Smooth muscle cell (in vitro differentiated cells): ENCODE data around the gene FILIP1L. TPM values are rescaled to one million over a fixed set of nuclear protein-coding genes. Genes with fewer than 3 reads are reported as not detected.
A peak's percentile ranks its signal among the peaks of the same experiment; 100 is the strongest.

Experiments
- DNase-seq: peaks from one replicate; lab custom pipeline; 2025; ENCODE audit not compliant: unreplicated experiment; lab: John Stamatoyannopoulos, UW
- H2AFZ ChIP-seq: fragments of 200-600 bp; sonication (generic); 2 replicates; pipeline ENCODE4 v1.6.0; 2016; ENCODE audit warnings: antibody characterized with exemption, low read depth, mild to moderate bottlenecking
- H3F3A ChIP-seq: fragments of 200-600 bp; sonication (generic); 2 replicates; pipeline ENCODE4 v1.6.0; 2017; ENCODE audit warnings: antibody characterized with exemption, low read depth
- H3K27ac ChIP-seq: fragments of 200-600 bp; sonication (generic); 2 replicates; pipeline ENCODE4 v1.5.1; 2016; ENCODE audit warnings: low read depth, mild to moderate bottlenecking
- H3K27me3 ChIP-seq: fragments of 200-600 bp; sonication (generic); 2 replicates; pipeline ENCODE4 v1.6.1; 2016; ENCODE audit warnings: low read depth, mild to moderate bottlenecking
- H3K36me3 ChIP-seq: fragments of 200-600 bp; sonication (generic); 2 replicates; pipeline ENCODE4 v1.5.1; 2016; ENCODE audit warnings: low read depth
- H3K4me1 ChIP-seq: fragments of 200-600 bp; sonication (generic); 2 replicates; pipeline ENCODE4 v1.5.1; 2016; ENCODE audit warnings: low read depth
- H3K4me2 ChIP-seq: fragments of 200-600 bp; sonication (generic); 2 replicates; pipeline ENCODE4 v1.6.0; 2016; ENCODE audit warnings: mild to moderate bottlenecking
- H3K4me3 ChIP-seq: fragments of 200-600 bp; sonication (generic); 2 replicates; pipeline ENCODE4 v1.5.1; 2016; ENCODE audit warnings: mild to moderate bottlenecking
- H3K79me2 ChIP-seq: fragments of 200-600 bp; sonication (generic); 2 replicates; pipeline ENCODE4 v1.6.0; 2016; ENCODE audit warnings: low read depth, mild to moderate bottlenecking
- H3K9ac ChIP-seq: fragments of 200-600 bp; sonication (generic); 2 replicates; pipeline ENCODE4 v1.6.0; 2016; ENCODE audit warnings: low read depth
- H3K9me3 ChIP-seq: fragments of 200-600 bp; sonication (generic); replicated peaks from 2 replicates; pipeline ENCODE4 v1.5.1; 2016; ENCODE audit warnings: low read depth
- H4K20me1 ChIP-seq: fragments of 200-600 bp; sonication (generic); 2 replicates; pipeline ENCODE4 v1.6.0; 2016; ENCODE audit warnings: low read depth
- WGBS: methylation state at CpG from one replicate; pipeline ENCODE4 v1.1.7; 2016; ENCODE audit warnings: low lambda C conversion rate; 5-methylcytosine and 5-hydroxymethylcytosine counted together
- polyA plus RNA-seq: library from polyadenylated mRNA; unstranded; fragments of >200 nt; fragmentation: Nextera tagmentation; extraction: Ambion mirVana; gene quantifications from 2 replicates; pipeline ENCODE4 v1.2.1, GENCODE V29; 2016
- total RNA-seq: library from RNA; depleted of rRNA; stranded (reverse); fragments of >200 nt; gene quantifications from 2 replicates; pipeline ENCODE4 v1.2.3, GENCODE V29; 2014
- TF ChIP-seq, protein P1 (sequence below): fragments of 200-600 bp; sonication (generic); IDR thresholded peaks from 2 replicates; pipeline ENCODE4 v1.5.1; 2017; ENCODE audit warnings: borderline replicate concordance, mild to moderate bottlenecking, antibody characterized with exemption; ENCODE audit not compliant: insufficient read depth, poor library complexity, severe bottlenecking

The FILIP1L gene
- total and polyA plus RNA-seq, 2 experiments from 2014 or later: 56.2 to 104 TPM

- Histone ChIP-seq H3K79me2 (peaks cover 82% of the 10 kb centered on the region), H3K4me3 (no peak overlapping the region), H3K9me3 (no peaks in the 10 kb centered on the region), H3K36me3 (no peaks in the 10 kb centered on the region), H3K9ac (no peak overlapping the region), H3F3A (peaks cover 56% of the 10 kb centered on the region), H4K20me1 (peaks cover 43% of the 10 kb centered on the region), H2AFZ (no peak overlapping the region), H3K4me1 (peaks cover 19% of the 10 kb centered on the region), H3K27me3 (no peaks in the 10 kb centered on the region), H3K27ac (peak overlapping the region; percentile 98), H3K4me2 (no peak overlapping the region)
- TF ChIP-seq, protein P1, sequence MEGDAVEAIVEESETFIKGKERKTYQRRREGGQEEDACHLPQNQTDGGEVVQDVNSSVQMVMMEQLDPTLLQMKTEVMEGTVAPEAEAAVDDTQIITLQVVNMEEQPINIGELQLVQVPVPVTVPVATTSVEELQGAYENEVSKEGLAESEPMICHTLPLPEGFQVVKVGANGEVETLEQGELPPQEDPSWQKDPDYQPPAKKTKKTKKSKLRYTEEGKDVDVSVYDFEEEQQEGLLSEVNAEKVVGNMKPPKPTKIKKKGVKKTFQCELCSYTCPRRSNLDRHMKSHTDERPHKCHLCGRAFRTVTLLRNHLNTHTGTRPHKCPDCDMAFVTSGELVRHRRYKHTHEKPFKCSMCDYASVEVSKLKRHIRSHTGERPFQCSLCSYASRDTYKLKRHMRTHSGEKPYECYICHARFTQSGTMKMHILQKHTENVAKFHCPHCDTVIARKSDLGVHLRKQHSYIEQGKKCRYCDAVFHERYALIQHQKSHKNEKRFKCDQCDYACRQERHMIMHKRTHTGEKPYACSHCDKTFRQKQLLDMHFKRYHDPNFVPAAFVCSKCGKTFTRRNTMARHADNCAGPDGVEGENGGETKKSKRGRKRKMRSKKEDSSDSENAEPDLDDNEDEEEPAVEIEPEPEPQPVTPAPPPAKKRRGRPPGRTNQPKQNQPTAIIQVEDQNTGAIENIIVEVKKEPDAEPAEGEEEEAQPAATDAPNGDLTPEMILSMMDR: no peak
- 88% methylated on average over 1 of the region's 1 CpG for WGBS
- DNase-seq: no peak
Measured at GRCh38 chr3:99855900-99856299, 258.4 kb downstream of the FILIP1L start.

- Histone ChIP-seq H3K9ac (no peak overlapping the region), H3K36me3 (peaks cover 9% of the 10 kb centered on the region), H3K4me2 (no peak overlapping the region), H3K27ac (peak overlapping the region; percentile 98), H3F3A (peaks cover 61% of the 10 kb centered on the region), H3K79me2 (peaks cover 82% of the 10 kb centered on the region), H3K4me3 (no peak overlapping the region), H3K27me3 (no peaks in the 10 kb centered on the region), H3K4me1 (peaks cover 13% of the 10 kb centered on the region), H4K20me1 (peaks cover 47% of the 10 kb centered on the region), H3K9me3 (no peaks in the 10 kb centered on the region), H2AFZ (no peak overlapping the region)
- TF ChIP-seq, protein P1: no peak
- DNase-seq: no peak
- WGBS: 76% methylated on average over 1 of the region's 1 CpG
Measured at GRCh38 chr3:99854756-99855298, 259.5 kb downstream of the FILIP1L start.

DNA sequence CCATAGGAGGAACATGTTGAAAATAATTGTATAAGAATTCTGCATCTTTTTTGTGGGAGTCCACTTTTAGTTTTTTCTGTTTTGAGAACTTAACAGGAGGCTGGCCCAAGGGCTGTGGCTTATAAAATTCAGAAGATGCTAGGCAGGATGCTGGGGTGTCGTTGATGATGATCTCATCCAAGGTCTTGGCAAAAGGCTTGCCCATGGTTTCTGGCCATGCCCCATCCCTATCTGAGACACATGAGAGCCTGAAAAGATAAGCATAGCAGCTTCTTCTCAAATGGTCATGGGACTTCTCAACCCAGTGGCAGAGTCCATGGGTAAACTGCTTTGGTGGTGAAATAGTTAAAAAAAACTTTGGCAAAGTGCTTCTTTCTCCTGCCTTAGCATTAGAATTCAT, 261.4 kb downstream of the FILIP1L start:
- no peak for DNase-seq
- peaks cover 8% of the 10 kb centered on the region for H3K4me1 ChIP-seq
- 92% methylated on average over 1 of the region's 1 CpG for WGBS
- no peak overlapping the region for H3K4me2 ChIP-seq
- H4K20me1 ChIP-seq: peaks cover 53% of the 10 kb centered on the region
- H3K9ac ChIP-seq: no peak overlapping the region
- H3K9me3 ChIP-seq: no peaks in the 10 kb centered on the region
- H3K27ac ChIP-seq: peak overlapping the region; percentile 21
- H3K4me3 ChIP-seq: no peak overlapping the region
- H3F3A ChIP-seq: peaks cover 66% of the 10 kb centered on the region
- H3K27me3 ChIP-seq: no peaks in the 10 kb centered on the region
- TF ChIP-seq, protein P1: no peak
- no peak overlapping the region for H2AFZ ChIP-seq
- peaks cover 79% of the 10 kb centered on the region for H3K79me2 ChIP-seq
- H3K36me3 ChIP-seq: peaks cover 18% of the 10 kb centered on the region

- H3K27me3 ChIP-seq: no peaks in the 10 kb centered on the region
- no peak overlapping the region for H3K4me2 ChIP-seq
- no peak overlapping the region for H3K9ac ChIP-seq
- TF ChIP-seq, protein P1: no peak
- WGBS: 82% methylated on average over 1 of the region's 1 CpG
- peaks cover 45% of the 10 kb centered on the region for H4K20me1 ChIP-seq
- H3K27ac ChIP-seq: peak overlapping the region; percentile 55
- H3K79me2 ChIP-seq: peaks cover 70% of the 10 kb centered on the region
- peaks cover 11% of the 10 kb centered on the region for H3K4me1 ChIP-seq
- H2AFZ ChIP-seq: no peak overlapping the region
- peaks cover 69% of the 10 kb centered on the region for H3F3A ChIP-seq
- no peak overlapping the region for H3K4me3 ChIP-seq
- no peak for DNase-seq
- no peaks in the 10 kb centered on the region for H3K9me3 ChIP-seq
- H3K36me3 ChIP-seq: peaks cover 18% of the 10 kb centered on the region
Measured at GRCh38 chr3:99851955-99852354, 262.3 kb downstream of the FILIP1L start.
